H1 (cell line): Measurements from ENCODE around the gene BRAT1. TPM values are rescaled to one million over a fixed set of nuclear protein-coding genes. Genes with fewer than 3 reads are reported as not detected.

Source experiments
- MAFK ChIP-seq: IDR thresholded peaks from 2 replicates; pipeline ENCODE4 v1.6.1; 2012; ENCODE audit warnings: low read depth, mild to moderate bottlenecking, improper control_type of control experiment, low read length
- RNF2 ChIP-seq: fragments of 200-900, 300-1000 bp; sonication (generic); IDR thresholded peaks from 2 replicates; pipeline ENCODE4 v1.7.1; 2016; ENCODE audit warnings: borderline replicate concordance, low read depth, mild to moderate bottlenecking, antibody characterized with exemption, low read length; ENCODE audit not compliant: poor library complexity, severe bottlenecking; ENCODE audit errors: missing control alignments
- polyA plus RNA-seq, 7 experiments: library from polyadenylated mRNA; depleted of rRNA in 3 of 7; stranded (reverse) in 5 of 7; unstranded in 2 of 7; fragments of >200 nt in 5 of 7; fragments of 200-250 nt in 2 of 7; gene quantifications; 1 replicate in 5 of 7; 2 replicates in 1 of 7; 4 replicates in 1 of 7; pipeline versions ENCODE4 v1.2.1 to v1.2.3, GENCODE V29; 2011 to 2013; ENCODE audit warnings: missing spikeins in 2 of 7, mixed read lengths in 2 of 7
- total RNA-seq: library from RNA; stranded (reverse); fragmentation: NEBNext Ultra II Directional; extraction: Animal tissue kit (Norgen Biotek cat#: 25700); gene quantifications from 2 replicates; pipeline ENCODE4 v1.2.1, GENCODE V29; 2021
- TF ChIP-seq, protein P1 (sequence below): IDR thresholded peaks from 2 replicates; pipeline ENCODE4 v1.6.1; 2011; ENCODE audit warnings: low read length, improper control_type of control experiment
- TF ChIP-seq, protein P2 (sequence below): IDR thresholded peaks from 2 replicates; pipeline ENCODE4 v1.6.1; 2012; ENCODE audit warnings: inconsistent platforms

The BRAT1 gene
- total and polyA plus RNA-seq, 2 of the 8 experiments (the other 6 are each of a cell fraction or from before 2014, with no cell fraction given), result 36.8 to 42.3 TPM

DNA sequence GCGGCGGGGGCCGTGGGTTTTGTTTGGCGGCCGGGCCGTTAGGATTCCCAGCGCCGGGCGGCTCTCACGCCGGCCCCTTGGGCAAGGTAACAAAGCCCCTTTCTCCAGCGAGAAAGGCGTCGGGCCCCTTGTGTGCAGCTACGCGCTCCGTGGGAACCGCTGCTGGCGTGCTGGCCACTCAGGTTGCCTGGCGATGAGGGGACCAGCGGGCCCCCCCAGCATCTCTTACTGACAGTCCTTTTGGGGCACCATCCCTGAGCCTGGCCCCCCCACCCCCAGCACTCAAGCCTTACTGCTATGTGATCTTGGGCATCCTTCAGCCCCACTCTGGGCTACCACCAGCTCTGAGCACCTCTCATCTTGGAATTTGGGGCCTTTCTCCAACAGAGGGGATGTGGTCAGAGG lies 34.0 kb downstream of the BRAT1 start (continued):
- TF ChIP-seq, protein P1, sequence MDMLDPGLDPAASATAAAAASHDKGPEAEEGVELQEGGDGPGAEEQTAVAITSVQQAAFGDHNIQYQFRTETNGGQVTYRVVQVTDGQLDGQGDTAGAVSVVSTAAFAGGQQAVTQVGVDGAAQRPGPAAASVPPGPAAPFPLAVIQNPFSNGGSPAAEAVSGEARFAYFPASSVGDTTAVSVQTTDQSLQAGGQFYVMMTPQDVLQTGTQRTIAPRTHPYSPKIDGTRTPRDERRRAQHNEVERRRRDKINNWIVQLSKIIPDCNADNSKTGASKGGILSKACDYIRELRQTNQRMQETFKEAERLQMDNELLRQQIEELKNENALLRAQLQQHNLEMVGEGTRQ, result no peak
- TF ChIP-seq RNF2 (no peak), MAFK (no peak)
- TF ChIP-seq, protein P2, sequence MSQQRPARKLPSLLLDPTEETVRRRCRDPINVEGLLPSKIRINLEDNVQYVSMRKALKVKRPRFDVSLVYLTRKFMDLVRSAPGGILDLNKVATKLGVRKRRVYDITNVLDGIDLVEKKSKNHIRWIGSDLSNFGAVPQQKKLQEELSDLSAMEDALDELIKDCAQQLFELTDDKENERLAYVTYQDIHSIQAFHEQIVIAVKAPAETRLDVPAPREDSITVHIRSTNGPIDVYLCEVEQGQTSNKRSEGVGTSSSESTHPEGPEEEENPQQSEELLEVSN, result no peak
